K562 (cell line): ENCODE data around the gene SERPINA1.

Experiments used
- ARID2 ChIP-seq: fragments of 450-650 bp; IDR thresholded peaks from 2 replicates; pipeline ENCODE4 v1.6.1; 2017; ENCODE audit warnings: antibody characterized with exemption, mild to moderate bottlenecking
- ARNT ChIP-seq, 2 experiments: fragments of 450-650 bp; IDR thresholded peaks; 2 replicates each; pipeline ENCODE4 v1.6.1; 2016; ENCODE audit warnings: mild to moderate bottlenecking in 1 of 2
- BRCA1 ChIP-seq, 2 experiments: fragments of 450-650 bp in 1 of 2; sonication (generic) in 1 of 2; formaldehyde crosslinking in 1 of 2; IDR thresholded peaks; 2 replicates each; pipeline versions ENCODE4 v1.5.0 to v1.6.1; 2017 to 2020; ENCODE audit warnings: mild to moderate bottlenecking in 1 of 2, missing genetic modification reagents in 1 of 2
- CHD1 ChIP-seq: fragments of 200-600 bp; sonication (generic); IDR thresholded peaks from one replicate; pipeline ENCODE4 v1.6.1; 2012; ENCODE audit warnings: mild to moderate bottlenecking, moderate library complexity, low read length, inconsistent platforms
- DIDO1 ChIP-seq: fragments of 450-650 bp; IDR thresholded peaks from 2 replicates; pipeline ENCODE4 v1.6.1; 2016; ENCODE audit warnings: low read depth, missing biosample characterization, missing genetic modification characterization
- FOXJ3 ChIP-seq: sonication (generic); formaldehyde crosslinking; IDR thresholded peaks from 2 replicates; pipeline ENCODE4 v1.4.0; 2020; ENCODE audit warnings: mild to moderate bottlenecking, missing genetic modification reagents
- JUNB ChIP-seq: fragments of 450-650 bp; formaldehyde crosslinking; conservative IDR thresholded peaks from 2 replicates; pipeline ENCODE4 v1.4.0; 2020; ENCODE audit warnings: mild to moderate bottlenecking
- NFATC3 ChIP-seq: fragments of 450-650 bp; IDR thresholded peaks from 2 replicates; pipeline ENCODE4 v1.6.1; 2017; ENCODE audit warnings: mild to moderate bottlenecking
- POLR2AphosphoS5 ChIP-seq: IDR thresholded peaks from 2 replicates; pipeline ENCODE4 v1.6.1; 2011; ENCODE audit warnings: mild to moderate bottlenecking, low read depth, low read length, moderate library complexity; ENCODE audit not compliant: control insufficient read depth, insufficient read depth
- SREBF2 ChIP-seq: sonication (generic); formaldehyde crosslinking; IDR thresholded peaks from 2 replicates; pipeline ENCODE4 v1.4.0; 2020; ENCODE audit warnings: mild to moderate bottlenecking, missing genetic modification reagents
- ZNF224 ChIP-seq: sonication (generic); formaldehyde crosslinking; IDR thresholded peaks from 2 replicates; pipeline ENCODE4 v1.8.0; 2022; ENCODE audit warnings: mild to moderate bottlenecking, missing genetic modification reagents
- TF ChIP-seq, protein P1 (sequence below), 3 experiments: IDR thresholded peaks in 2 of 3; conservative IDR thresholded peaks in 1 of 3; 2 replicates each; pipeline ENCODE4 v1.5.1; 2011 to 2012; ENCODE audit warnings: low read length in 3 of 3, mild to moderate bottlenecking in 3 of 3, control low read depth in 2 of 3, improper control_type of control experiment in 1 of 3, inconsistent platforms in 1 of 3, low read depth in 1 of 3, mixed read lengths in 1 of 3, moderate library complexity in 1 of 3; ENCODE audit not compliant: insufficient read depth in 2 of 3
- TF ChIP-seq, protein P2 (sequence below), 2 experiments: fragments of 200-800 bp in 1 of 2; sonication (Bioruptor generic) in 1 of 2; sonication (generic) in 1 of 2; formaldehyde crosslinking in 1 of 2; IDR thresholded peaks in 1 of 2; conservative IDR thresholded peaks in 1 of 2; 2 replicates each; pipeline versions ENCODE4 v1.5.0 to v1.6.1; 2016 to 2020; ENCODE audit warnings: missing compliant biosample characterization in 1 of 2, missing genetic modification characterization in 1 of 2, missing genetic modification reagents in 1 of 2
- TF ChIP-seq, protein P3 (sequence below), 2 experiments: fragments of 450-650 bp in 1 of 2; IDR thresholded peaks; 2 replicates each; pipeline ENCODE4 v1.6.1; 2011 to 2017; ENCODE audit warnings: low read depth in 2 of 2, antibody characterized with exemption in 1 of 2, borderline replicate concordance in 1 of 2, low read length in 1 of 2, mild to moderate bottlenecking in 1 of 2, mixed read lengths in 1 of 2; ENCODE audit not compliant: control insufficient read depth in 1 of 2

DNA sequence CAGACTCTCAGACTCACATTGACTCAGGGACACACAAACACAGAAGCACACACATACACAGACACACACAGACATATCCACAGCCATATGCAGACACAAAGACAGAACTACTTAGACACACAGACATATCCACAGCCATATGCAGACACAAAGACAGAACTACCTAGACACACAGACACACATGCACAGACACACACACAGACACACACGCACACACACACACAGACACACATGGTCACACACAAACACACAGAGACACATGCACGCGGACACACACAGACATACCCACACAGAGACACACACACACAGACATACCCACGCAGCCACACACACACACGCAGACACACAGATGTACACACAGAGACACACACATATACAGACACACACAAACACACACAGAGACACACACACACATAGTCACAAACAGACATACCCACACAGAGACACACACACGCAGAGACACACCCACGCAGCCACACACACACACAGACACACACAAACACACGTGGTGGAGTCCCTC lies 25.7 kb downstream of the SERPINA1 start:
- TF ChIP-seq, protein P1, sequence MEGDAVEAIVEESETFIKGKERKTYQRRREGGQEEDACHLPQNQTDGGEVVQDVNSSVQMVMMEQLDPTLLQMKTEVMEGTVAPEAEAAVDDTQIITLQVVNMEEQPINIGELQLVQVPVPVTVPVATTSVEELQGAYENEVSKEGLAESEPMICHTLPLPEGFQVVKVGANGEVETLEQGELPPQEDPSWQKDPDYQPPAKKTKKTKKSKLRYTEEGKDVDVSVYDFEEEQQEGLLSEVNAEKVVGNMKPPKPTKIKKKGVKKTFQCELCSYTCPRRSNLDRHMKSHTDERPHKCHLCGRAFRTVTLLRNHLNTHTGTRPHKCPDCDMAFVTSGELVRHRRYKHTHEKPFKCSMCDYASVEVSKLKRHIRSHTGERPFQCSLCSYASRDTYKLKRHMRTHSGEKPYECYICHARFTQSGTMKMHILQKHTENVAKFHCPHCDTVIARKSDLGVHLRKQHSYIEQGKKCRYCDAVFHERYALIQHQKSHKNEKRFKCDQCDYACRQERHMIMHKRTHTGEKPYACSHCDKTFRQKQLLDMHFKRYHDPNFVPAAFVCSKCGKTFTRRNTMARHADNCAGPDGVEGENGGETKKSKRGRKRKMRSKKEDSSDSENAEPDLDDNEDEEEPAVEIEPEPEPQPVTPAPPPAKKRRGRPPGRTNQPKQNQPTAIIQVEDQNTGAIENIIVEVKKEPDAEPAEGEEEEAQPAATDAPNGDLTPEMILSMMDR (IDR thresholded peaks at IDR 0.05 in 2 of 3, conservative IDR thresholded peaks at IDR 0.05 in 1 of 3; ENCODE audit: insufficient read depth in 2 of 3, low read depth in 1 of 3, low read length in 3 of 3): no peak
- no peak for TF ChIP-seq FOXJ3 (CRISPR knock-in tag)
- TF ChIP-seq, protein P2, sequence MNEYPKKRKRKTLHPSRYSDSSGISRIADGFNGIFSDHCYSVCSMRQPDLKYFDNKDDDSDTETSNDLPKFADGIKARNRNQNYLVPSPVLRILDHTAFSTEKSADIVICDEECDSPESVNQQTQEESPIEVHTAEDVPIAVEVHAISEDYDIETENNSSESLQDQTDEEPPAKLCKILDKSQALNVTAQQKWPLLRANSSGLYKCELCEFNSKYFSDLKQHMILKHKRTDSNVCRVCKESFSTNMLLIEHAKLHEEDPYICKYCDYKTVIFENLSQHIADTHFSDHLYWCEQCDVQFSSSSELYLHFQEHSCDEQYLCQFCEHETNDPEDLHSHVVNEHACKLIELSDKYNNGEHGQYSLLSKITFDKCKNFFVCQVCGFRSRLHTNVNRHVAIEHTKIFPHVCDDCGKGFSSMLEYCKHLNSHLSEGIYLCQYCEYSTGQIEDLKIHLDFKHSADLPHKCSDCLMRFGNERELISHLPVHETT (CRISPR knock-in tag; conservative IDR thresholded peaks at IDR 0.05 in 1 of 2, IDR thresholded peaks at IDR 0.05 in 1 of 2): no peak
- TF ChIP-seq, protein P3, sequence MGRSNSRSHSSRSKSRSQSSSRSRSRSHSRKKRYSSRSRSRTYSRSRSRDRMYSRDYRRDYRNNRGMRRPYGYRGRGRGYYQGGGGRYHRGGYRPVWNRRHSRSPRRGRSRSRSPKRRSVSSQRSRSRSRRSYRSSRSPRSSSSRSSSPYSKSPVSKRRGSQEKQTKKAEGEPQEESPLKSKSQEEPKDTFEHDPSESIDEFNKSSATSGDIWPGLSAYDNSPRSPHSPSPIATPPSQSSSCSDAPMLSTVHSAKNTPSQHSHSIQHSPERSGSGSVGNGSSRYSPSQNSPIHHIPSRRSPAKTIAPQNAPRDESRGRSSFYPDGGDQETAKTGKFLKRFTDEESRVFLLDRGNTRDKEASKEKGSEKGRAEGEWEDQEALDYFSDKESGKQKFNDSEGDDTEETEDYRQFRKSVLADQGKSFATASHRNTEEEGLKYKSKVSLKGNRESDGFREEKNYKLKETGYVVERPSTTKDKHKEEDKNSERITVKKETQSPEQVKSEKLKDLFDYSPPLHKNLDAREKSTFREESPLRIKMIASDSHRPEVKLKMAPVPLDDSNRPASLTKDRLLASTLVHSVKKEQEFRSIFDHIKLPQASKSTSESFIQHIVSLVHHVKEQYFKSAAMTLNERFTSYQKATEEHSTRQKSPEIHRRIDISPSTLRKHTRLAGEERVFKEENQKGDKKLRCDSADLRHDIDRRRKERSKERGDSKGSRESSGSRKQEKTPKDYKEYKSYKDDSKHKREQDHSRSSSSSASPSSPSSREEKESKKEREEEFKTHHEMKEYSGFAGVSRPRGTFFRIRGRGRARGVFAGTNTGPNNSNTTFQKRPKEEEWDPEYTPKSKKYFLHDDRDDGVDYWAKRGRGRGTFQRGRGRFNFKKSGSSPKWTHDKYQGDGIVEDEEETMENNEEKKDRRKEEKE (IDR thresholded peaks at IDR 0.05; ENCODE audit: borderline replicate concordance in 1 of 2, control insufficient read depth in 1 of 2, low read depth in 2 of 2, low read length in 1 of 2): no peak
- TF ChIP-seq POLR2AphosphoS5: no peak
- no peak for TF ChIP-seq ZNF224 (CRISPR knock-in tag)
- no peak for TF ChIP-seq NFATC3
- no peak for TF ChIP-seq ARNT (IDR thresholded peaks at IDR 0.05)
- TF ChIP-seq CHD1: no peak
- no peak for TF ChIP-seq SREBF2 (CRISPR knock-in tag)
- TF ChIP-seq BRCA1 (IDR thresholded peaks at IDR 0.05): no peak
- TF ChIP-seq BRCA1 (CRISPR knock-in tag; IDR thresholded peaks at IDR 0.05): no peak
- no peak for TF ChIP-seq ARID2
- no peak for TF ChIP-seq JUNB (CRISPR knock-in tag)
- no peak for TF ChIP-seq DIDO1 (tag)
